MM.1S (cell line): ENCODE measurements around the gene ZNF628.
"Not testable (repeated sequence)": the region's sequence is repeated elsewhere in the genome, so short reads cannot be mapped to it uniquely, and the experiment has no call there.

Source experiments
- CTCF ChIP-seq: fragments of 300-600 bp; sonication (generic); IDR thresholded peaks from 2 replicates; pipeline ENCODE4 v1.5.1; 2016; ENCODE audit warnings: antibody characterized with exemption, low read length, mixed read lengths
- EZH2 ChIP-seq: fragments of 300-600 bp; sonication (generic); optimal IDR thresholded peaks from 2 replicates; pipeline ENCODE3; 2017; ENCODE audit warnings: low read depth, mild to moderate bottlenecking, antibody characterized with exemption, low read length, mixed read lengths
- EZH2phosphoT487 ChIP-seq: fragments of 300-600 bp; sonication (generic); IDR thresholded peaks from 2 replicates; pipeline ENCODE4 v1.6.1; 2018; ENCODE audit warnings: antibody characterized with exemption, low read length

- not testable (repeated sequence) for TF ChIP-seq CTCF, EZH2phosphoT487, EZH2
These were observed 28.3 kb upstream of the ZNF628 start for GRCh38 chr19:55448175-55448490.
